NT2/D1 (cell line): Measurements from ENCODE around the gene MAGI2.

ENCODE experiments used
- SUZ12 ChIP-seq: IDR thresholded peaks from 2 replicates; pipeline ENCODE4 v1.6.1; 2011; ENCODE audit not compliant: insufficient read length, insufficient read depth; ENCODE audit errors: extremely low read depth
- YY1 ChIP-seq: IDR thresholded peaks from 2 replicates; pipeline ENCODE4 v1.6.1; 2011; ENCODE audit not compliant: insufficient read length, insufficient read depth
- ZNF274 ChIP-seq: IDR thresholded peaks from 2 replicates; pipeline ENCODE4 v1.6.1; 2011; ENCODE audit warnings: mild to moderate bottlenecking, low read depth, low read length

- TF ChIP-seq SUZ12 = no peak
- TF ChIP-seq YY1 = no peak
- TF ChIP-seq ZNF274 = no peak
These were observed 1227.9 kb downstream of the MAGI2 start for GRCh38 chr7:78225534-78225933.
